HG03025 (cell line): ENCODE measurements around the gene CRYGC.
"Not testable (repeated sequence)": the region's sequence is repeated elsewhere in the genome, so short reads cannot be mapped to it uniquely, and the experiment has no call there.

ENCODE experiments used
- ATAC-seq: cut with Tn5 transposase; IDR thresholded peaks from one replicate; pipeline ENCODE4 v1.9.1; 2021; ENCODE audit warnings: mild to moderate bottlenecking, moderate library complexity; ENCODE audit not compliant: unreplicated experiment, low FRiP score

Gene CRYGC

DNA sequence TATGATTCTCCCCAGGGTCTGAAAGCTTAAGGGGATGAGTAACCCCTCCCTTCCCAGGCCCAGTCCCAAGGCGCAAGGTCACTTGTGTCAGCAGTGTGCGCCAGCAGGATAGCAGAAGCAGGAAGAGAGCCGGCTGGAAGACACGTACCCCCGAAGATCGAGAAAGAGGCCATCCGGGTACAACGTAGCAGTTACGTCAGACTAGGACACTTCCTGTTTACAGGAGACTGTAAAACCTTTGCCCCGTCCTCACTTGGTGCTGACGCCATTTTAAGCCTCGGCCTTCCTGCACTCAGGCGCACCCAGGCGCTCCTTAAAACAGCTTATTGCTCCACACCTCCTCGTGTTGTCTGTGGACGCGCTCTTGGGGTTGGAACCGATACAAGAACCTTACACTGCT, 9.8 kb upstream of the CRYGC start:
- ATAC-seq: no peak

DNA sequence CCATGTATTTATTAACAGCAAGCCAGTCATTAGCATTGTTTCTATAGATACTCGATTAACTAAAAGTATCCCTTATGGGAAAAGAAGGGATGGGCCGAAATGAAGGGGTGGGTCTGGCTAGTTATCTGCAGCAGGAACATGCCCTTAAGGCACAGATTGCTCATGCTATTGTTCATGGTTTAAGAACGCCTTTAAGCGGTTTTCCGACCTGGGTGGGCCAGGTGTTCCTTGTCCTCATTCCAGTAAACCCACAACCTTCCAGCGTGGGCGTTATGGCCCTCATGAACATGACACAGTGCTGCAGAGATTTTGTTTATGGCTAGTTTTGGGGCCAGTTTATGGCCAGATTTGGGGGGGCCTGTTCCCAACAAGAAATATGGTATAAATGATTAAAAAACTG, 8.7 kb upstream of the CRYGC start:
- not testable (repeated sequence) for ATAC-seq

DNA sequence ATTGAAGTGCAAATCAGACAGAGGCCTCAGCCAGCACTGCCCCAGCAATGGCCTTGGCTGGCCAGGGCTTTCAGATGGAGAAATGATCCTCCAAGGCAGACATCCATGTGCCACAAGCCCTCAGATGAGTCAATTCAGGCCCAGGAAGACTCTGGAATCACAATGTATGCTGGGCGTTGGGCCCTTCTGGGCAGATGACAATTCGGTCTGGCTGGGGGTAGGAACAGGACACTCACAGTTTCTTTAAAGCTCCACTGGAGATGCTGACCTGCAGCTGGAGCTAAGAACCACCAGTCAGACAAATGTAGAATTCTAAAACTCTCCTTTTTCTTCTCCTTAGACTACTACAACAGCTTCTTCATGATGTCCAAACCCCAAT, 7.1 kb upstream of the CRYGC start:
- ATAC-seq: no peak

DNA sequence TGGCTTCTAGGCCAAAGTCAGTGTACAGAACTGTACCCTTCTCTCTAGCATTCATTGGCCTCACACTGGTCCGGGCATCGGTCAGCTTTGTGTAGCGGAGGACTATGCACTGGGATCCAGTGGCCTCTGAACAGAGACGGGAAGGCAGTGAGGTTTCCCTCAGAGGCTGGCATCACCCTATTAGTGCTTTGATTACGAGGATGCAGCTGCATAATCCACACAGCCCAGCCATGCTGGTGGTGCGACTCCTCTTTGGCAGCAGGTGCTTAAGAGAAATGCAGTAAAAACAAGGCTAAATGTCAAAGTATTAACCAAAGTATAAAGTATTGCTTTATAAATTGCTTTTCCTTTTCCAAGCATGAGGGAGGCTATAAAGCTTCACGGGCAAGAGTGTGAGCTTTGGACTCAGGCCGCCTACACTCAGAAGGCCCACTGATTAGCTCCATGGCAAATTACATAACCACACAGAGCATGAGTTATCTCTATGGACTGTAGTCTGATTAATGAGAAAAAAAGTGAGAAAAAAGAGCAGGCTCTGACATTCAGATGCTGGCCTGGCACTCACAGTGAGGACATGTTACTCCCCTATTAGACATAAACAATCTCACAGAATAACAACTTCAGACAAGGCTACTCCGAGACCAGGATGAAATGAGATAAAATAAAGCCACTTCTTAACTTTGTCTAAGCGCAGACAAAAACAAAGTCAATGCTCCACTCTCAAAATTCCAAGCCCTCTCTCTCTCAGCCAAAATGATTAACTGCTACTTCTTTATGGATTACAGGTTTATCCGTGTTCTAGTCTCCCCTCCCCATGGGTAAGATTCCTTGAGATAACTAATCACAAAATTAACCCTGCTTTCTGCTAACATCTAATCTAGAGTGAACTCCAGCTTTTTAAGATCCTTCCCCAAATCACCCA, 6.4 kb upstream of the CRYGC start:
- ATAC-seq: no peak

DNA sequence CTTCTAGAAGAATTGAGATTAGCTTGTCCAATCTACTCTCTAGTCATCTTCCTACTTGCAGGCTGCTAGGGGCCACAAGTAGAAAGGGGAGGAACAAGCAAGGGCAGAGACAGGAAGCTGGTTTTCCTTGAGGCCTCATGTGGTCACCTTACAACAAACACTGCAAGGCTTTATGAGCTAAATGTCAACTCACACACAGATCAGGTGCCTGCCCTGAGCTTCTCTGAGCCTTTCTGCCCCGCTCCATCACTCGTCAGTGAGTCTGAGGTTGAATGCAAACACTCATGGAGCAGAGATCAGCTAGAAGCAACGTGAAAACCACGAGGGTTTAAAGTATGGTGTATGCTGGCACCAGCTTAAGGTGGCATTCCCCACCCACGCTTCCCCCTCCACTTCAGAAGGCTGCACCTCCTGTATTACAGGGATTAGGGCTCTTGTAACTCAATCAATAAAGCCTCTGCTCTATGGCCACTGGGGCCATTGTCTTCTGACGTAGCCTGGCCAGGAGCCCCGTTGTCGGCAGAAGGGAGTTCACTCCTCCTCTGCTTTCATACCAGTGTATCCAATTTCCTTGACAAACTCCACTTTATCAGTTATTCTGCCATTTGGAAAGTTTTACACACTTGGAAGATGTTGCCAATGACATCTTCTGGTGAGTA, 5.4 kb upstream of the CRYGC start:
- ATAC-seq: no peak

DNA sequence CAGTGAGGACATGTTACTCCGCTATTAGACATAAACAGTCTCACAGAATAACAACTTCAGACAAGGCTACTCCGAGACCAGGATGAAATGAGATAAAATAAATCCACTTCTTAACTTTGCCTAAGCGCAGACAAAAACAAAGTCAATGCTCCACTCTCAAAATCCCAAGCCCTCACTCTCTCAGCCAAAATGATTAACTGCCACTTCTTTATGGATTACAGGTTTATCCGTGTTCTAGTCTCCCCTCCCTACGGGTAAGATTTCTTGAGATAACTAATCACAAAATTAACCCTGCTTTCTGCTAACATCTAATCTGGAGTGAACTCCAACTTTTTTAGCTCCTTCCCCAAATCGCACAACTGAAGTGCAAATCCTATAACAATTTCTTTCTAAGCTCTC, 1.1 kb upstream of the CRYGC start:
- ATAC-seq: no peak

DNA sequence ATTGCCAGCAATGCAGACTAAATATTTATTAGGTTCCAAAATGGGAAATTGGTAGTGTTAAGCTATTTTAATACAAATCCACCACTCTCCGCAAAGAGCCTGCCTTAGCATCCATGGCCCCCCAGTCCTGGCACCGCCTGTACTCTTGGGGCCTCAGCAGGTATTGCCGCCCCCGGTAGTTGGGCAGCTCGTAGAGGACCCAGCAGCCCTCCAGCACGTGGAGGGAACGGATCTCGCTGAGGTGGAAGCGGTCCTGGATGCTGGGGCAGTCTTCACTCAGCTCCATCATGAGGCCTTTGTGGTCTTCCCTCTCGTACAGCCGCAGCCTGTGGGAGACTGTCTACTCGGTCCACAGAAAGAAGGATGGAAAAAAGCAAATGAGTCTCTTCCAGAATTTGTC, 1.5 kb downstream of the CRYGC start:
- no peak for ATAC-seq

DNA sequence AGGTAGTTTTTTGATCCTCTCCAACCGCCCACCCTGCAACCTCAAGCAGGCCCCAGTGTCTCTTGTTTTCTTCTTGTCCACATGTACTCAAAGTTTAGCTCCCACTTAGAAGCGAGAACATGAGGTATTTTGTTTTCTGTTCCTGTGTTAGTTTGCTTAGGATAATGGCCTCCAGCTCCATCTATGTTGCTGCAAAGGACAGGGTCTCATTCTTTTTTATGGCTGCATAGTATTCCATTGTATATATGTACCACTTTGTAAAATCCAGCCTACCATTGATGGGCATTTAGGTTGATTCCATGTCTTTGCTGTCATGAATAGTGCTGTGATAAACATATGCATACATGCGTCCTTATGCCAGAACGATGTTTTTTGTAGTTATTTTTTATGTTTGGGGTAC, 2.5 kb downstream of the CRYGC start:
- no peak for ATAC-seq

DNA sequence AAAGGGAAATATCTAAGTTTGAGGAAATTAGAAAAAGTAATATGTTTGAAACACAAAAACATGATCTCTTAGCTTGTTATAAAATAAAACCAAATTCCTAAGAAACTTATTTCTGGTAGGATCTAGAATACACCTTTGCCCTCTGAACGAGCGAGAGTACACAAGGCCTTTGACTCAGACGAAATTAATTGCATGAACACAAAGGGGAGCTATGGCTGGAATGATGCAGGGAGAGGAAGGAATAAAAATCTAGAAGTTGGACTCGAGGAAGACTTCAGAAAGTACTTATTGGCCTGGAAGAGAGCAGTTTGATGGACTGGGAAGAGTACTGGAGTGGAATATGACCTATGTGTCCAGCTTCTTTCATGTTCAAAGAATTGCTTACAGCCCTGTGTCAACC, 4.4 kb downstream of the CRYGC start:
- ATAC-seq: no peak

DNA sequence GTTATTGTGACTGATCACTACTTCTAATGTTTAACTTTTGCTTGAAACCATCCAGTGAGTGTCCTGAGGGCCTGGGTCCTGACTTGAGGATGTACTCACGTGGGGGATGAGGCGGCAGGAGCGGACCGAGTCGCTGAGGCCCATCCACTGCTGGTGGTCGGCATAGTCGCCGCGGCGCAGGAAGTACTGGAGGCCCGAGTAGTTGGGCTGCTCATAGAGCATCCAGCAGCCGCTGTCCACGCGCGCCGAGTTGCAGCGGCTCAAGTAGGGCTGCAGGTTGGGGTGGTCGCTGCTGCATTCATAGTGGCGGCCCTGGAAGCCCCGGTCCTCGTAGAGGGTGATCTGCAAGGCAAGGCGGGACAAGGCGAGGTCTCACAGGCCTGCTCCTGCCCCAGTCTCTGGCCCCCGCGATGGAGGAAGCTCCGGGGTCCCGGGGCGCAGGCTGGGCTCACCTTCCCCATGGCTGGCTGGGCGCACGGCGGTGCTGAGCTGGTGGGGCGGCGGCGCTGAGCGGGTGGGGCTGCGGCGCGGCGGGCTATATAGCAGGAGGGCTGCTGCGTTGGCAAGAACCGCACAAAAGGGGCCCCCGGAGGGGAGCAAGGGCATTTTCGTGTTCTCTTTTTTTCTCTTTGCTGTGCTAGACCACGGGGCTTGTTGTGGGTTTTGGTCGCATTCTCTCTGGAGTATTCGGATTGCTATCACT, 5.5 kb downstream of the CRYGC start, which contains the start of gene CRYGD:
Gene CRYGD, minus strand, starts transcription at position 512 of the 703 bp plus-strand sequence. Its CDS starts 51 bp downstream, at position 461.
- not testable (repeated sequence) for ATAC-seq

DNA sequence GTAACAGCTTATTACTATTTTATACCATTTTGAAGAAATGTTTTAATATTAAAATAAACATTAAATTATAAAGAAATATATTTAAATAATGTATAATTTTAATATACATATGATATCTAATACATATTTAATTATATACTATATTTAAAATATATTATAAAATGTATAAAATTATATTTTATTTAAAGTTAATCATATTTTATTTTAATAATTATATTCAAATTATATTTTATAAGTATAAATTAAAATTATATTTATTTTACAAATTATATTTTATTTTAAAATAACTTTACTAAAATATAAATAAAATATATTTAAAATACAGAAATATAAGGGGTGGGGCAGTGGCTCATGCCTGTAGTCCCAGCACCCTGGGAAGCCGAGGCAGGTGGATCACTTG, 7.4 kb downstream of the CRYGC start:
- ATAC-seq: no peak

DNA sequence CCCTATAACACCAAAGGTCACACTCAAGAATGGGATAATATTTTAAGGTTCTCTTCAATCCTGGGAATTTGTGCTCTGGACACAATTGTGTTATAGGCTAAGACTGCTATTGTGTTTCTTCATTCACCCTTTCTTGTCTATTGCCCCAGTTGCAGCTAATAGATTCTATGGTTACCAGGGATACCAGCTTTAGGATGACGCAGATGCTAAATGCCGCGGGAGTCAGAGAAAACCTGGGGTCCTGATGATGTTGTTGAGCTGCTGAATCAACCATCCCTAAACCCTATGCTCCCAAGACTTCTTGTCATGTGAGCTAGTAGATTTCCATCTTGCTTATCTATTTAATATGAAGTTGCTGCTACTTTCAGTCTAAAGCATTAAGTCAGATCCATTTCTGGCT, 10.7 kb downstream of the CRYGC start:
- ATAC-seq: no peak

DNA sequence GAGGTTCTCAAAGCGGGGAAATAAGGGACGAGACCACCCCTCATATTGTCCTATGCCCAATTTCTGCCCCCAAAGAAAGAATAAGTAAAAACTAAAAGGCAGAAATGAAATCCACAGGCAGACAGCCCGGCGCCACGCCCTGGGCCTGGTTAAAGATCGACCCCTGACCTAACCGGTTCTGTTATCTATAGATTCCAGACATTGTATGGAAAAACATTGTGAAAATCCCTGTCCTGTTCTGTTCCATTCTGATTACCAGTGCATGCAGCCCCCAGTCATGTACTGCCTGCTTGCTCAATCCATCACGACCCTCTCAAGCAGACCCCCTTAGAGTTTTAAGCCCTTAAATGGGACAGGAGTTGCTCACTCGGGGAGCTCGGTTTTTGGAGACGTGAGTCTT, 12.2 kb downstream of the CRYGC start:
- not testable (repeated sequence) for ATAC-seq

DNA sequence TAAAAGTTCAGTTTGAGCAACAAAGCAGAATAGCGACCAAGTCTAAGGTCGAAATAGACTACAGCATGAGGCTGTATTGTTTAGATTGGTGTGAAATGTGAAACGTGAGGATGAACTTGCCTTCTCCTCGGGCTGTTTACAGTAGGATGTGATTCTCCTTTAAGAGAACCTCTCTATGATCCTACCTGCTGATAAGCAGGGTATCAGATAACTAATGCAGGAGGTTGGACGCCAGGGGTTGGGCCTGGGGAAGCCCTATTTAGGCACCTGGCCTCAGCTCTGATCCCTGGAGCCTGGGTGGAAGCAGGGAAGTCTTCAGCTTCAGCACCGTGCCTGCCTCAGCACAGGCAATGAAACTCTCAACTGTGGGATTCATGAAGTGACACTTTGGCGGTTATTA, 16.7 kb downstream of the CRYGC start:
- ATAC-seq: no peak

DNA sequence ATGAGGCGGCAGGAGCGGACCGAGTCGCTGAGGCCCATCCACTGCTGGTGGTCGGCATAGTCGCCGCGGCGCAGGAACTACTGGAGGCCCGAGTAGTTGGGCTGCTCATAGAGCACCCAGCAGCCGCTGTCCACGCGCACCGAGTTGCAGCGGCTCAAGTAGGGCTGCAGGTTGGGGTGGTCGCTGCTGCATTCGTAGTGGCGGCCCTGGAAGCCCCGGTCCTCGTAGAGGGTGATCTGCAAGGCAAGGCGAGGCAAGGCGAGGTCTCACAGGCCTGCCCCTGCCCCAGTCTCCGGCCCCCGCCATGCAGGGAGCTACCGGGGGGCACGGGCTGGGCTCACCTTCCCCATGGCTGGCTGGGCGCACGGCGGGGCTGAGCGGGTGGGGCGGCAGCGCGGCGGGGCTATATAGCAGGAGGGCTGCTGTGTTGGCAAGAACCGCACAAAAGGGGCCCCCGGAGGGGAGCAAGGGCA, 17.3 kb downstream of the CRYGC start:
- not testable (repeated sequence) for ATAC-seq

DNA sequence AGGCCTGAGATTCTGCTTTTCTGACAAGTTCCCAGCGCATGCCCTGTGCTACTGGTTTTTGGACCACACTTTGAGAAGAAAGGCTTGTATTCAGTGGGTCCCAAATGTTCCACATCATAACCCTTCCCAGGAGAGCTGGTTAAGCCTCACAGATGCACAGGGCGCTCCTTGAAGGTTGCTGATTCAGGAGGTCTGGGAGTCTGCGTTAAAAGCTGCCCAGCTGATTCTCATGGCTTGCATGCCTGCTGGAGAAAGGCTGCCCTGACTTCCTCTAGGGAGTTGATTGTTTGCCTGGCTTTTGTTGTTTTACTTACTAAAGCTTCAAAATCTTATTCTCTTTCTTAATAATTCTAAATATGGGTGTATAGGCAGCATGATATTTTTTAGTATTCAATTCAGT, 26.0 kb downstream of the CRYGC start:
- no peak for ATAC-seq

DNA sequence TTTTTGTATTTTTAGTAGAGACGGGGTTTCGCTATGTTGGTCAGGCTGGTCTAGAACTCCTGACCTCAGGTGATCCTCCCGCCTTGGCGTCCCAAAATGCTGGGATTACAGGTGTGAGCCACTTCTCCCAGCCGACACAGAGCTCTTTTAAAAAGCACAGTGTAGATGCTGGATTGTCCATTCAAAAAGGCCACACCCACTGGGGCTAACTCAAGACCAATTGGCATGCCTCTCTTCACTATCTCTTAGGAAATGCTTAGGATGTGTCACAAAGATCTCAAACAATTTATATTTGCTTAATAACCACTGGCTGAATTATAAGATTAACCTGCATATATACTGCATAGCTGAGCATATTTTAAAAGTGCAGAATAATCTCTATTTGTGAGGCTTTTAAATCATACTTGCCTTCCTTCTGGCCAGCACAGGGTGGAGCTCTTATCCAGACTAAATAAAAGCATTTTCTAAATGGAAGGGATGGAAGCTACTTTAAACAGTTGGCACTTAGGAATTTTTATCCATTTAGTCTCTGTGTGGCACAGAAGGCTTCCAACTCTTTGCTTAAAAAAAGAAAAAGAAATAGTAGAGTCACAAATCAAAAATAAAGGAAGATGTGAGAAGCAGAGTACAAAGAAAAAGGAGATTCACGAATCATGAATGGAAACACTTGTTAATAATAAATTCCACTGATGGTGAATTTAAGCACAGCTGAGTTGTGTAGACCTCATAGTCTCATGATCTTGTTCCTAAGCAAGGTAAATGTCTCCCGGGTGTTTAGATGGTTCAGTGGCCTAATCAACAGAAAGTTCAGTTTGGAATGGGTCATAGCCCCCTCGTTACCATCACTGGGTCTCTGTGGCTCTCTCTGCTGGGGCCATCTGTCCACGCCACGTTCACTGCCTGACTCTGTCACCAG, 27.7 kb downstream of the CRYGC start:
- ATAC-seq: no peak

DNA sequence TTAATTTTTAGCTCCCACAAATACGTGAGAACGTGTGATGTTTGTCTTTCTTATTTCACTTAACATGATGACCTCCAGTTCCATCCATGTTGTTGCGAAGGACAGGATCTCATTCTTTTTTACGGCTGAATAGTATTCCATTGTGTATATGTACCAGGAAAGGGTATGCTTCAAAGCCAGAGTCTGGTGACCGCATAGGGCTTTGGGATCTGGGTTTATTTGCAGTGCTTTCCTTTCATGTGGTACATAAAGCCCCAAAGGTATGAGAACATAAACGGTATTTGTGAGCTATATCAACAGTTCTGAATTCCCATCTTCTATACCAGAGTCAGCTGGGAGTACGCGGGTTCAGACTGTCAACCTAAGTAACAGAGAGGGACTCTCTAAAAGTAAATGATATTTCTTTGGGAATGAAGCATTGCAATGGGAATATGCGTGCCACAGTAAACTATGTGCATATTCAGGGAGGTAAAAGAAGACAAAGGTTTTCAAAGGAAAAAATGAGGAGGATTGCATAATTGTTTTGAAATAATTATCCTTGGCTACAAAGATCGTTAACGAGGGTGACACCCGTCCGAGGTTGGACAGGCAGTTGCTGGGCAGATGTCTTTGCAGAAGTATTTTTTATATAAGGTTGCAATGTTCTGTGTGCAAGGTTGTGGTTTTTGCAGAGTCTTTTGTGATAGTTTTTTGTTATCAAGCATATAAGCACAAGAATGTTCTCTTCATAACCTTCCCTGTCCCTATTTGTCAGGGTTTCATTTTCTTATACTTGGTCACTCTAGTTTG, 29.8 kb downstream of the CRYGC start:
- no peak for ATAC-seq

DNA sequence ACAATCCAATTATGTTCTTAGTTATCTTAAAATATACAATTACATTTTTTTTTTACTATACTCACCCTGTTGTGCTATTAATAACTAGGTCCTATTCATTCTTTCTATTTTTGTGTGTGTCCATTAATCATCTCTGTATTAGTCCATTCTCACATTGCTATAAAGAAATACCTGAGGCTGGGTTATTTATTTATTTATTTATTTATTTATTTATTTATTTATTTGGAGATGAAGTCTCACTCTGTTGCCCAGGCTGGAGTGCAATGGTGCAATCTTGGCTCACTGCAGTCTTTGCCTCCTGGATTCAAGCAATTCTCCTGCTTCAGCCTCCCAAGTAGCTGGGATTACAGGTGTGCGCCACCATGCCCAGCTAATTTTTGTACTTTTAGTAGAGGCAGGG, 30.9 kb downstream of the CRYGC start:
- ATAC-seq: not testable (repeated sequence)
